GM21786 (cell line): ENCODE data around the gene DTHD1.

Experiments
- ATAC-seq: cut with Tn5 transposase; IDR thresholded peaks from one replicate; pipeline ENCODE4 v1.9.1; 2021; ENCODE audit not compliant: unreplicated experiment

The DTHD1 gene

GRCh38 chr4:36281384-36282106 is at the start of gene DTHD1:
DTHD1 (plus strand) TSS chr4:36281616; CDS start chr4:36281759, 143 bp downstream.
- ATAC-seq: no peak

- no peak for ATAC-seq
Observed at GRCh38 chr4:36233567-36234266, 47.7 kb upstream of the DTHD1 start.

GRCh38 chr4:36235306-36235705 is 46.1 kb upstream of the DTHD1 start:
- ATAC-seq: no peak

GRCh38 chr4:36236159-36236558 is 45.3 kb upstream of the DTHD1 start:
- ATAC-seq: no peak

- ATAC-seq: no peak
Observed at GRCh38 chr4:36237366-36238313, 43.8 kb upstream of the DTHD1 start.

DNA sequence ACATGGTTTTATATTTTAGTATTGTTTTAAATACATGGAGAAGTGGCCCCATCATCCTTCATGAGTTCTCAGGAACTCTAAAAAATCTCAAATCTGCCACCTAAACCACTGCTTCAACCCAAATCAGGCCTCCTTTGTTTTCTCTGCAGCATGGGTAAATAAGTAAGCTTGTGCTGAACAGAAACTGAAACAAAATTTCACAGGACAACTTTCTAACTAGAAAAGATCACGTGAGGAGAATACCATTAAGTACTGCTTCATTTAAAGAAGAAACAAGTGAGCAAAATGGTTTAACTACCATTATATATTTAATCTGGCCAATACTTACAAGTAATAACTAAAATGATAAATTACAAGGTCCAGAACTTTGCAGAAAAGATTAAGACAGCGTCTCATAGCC is 39.6 kb upstream of the DTHD1 start:
- ATAC-seq: peak; percentile 54

DNA sequence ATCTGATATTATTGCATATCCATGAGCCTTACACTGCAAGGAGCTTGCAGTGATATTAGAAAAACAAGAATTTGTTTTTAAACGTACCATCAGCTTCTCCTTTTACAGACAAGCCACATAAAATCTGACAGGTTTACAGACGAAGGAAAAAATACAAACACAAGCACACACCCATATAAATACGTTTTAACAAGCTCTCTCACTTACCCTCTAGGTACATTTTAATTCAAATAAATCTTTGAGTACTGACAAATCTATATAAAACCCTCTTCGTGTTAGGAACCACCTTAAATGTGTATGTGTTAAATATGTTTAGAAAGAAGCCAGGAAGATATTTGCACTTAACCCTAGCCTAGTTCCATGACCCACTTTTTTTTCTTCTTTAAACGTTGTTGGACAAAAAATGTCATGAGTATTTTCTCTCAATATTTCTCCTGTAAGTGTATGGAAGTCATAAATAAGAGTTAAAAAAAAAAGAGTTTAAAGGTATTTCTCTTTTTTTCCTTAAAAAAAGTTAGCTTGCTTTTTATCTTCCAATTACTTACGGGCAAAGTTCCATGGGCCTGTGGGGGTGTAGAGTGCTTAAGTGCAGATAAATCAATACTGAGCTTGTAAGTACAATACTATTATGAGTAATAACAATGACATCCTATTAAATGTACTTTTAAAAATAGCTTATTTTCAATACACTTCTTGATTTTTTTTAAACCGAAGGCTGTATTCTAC is 38.6 kb upstream of the DTHD1 start:
- ATAC-seq: no peak

DNA sequence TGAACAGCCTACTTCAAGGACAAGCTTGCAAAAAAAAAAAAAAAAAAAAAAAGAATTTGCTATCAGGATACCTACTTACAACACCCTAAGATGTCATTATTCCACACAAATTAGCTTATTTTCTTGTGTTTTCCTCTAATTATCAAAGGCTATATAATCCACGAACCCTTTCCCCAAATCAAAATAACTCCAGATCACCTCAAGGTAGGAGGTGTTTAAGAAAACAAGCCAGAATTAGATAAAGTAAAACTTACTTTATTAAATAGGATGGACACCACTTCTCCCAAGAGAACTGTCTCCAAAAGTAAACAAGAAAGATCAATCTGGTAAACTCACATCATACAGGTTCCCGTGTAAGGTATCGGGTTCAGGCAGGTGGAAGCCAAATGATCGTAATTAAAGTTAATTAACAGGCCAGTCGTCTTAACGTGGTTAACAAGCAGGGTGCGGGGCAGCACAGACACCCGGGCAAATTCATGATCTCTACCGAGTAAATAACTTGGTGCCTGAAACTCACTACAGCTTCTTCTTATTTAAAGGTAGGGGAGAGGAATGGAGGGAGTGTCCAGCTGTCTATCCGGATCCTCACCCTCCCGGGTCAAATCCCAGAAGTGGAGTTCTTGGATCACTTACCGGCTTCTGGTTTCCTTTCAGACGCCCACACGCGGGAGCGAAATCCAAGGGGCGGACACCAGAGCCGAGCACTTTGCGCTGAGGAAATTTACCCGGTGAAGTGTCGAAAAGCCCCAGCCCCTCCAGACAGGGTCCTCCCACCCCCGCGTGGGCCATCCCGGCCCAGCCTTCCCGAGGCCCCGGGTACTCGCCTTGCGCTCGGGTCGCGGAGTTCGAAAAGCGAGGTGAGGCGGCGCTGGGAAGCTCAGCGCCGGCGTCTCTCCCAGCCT is 37.8 kb upstream of the DTHD1 start:
- peak; percentile 12 for ATAC-seq

- ATAC-seq: peak; percentile 54
Observed at GRCh38 chr4:36244257-36245082, 36.9 kb upstream of the DTHD1 start, which contains the start of gene ARAP2. ARAP2 (minus strand) TSS chr4:36244514; CDS start chr4:36229486, 15,028 bp downstream.

GRCh38 chr4:36249610-36250009 is 31.8 kb upstream of the DTHD1 start:
- ATAC-seq: no peak

- no peak for ATAC-seq
Observed at GRCh38 chr4:36251983-36252382, 29.4 kb upstream of the DTHD1 start.

GRCh38 chr4:36254371-36254770 is 27.0 kb upstream of the DTHD1 start:
- ATAC-seq: no peak

DNA sequence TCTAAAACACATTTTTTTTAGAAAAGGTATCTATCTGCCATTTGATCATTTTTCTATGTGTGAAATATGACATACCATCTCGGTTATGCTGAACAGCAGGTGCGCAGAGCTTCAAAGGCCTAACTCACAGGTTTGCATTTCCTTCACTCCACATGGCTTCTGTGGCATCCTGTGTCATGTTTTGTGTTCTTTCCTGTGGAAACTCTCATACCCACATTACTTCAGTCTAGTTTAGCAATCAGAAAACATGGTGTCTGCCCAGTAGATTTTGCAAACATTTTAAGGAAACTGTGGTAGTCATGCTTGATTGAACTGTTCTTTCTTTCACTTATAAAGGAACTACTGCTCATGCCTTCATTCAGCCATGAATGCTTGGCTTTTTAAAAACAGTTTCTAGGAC is 25.8 kb upstream of the DTHD1 start:
- ATAC-seq: peak; percentile 83

GRCh38 chr4:36256398-36256891 is 25.0 kb upstream of the DTHD1 start:
- ATAC-seq: peak; percentile 48

DNA sequence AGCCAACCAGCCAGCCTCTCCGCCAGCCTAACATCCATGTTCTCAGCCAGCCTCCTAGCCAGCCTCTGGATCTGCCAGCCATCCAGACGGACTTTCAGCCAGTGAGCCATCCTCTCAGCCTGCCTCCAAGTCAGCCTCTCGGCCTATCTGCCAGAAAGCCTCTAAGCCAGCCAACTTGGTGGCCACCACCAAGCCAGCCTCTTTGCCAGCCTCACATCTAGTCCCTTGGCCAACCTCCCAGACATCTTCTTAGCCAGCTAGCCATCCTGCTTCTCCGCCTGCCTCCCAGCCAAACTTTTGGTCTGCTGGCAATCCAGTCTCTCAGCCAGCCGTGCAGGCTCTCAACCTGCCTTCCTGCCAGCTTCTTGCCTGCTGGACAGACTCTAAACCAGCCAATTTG is 20.7 kb upstream of the DTHD1 start:
- no peak for ATAC-seq

- ATAC-seq: no peak
Observed at GRCh38 chr4:36264207-36264826, 17.1 kb upstream of the DTHD1 start.

- ATAC-seq: no peak
Observed at GRCh38 chr4:36267486-36268268, 13.7 kb upstream of the DTHD1 start.
